Kidney (tissue), 14 donors: ENCODE measurements around the gene FYTTD1. TPM values are rescaled to one million over a fixed set of nuclear protein-coding genes. Genes with fewer than 3 reads are reported as not detected.

Source experiments
- DNase-seq, 5 donors: peaks; one replicate each; pipeline ENCODE4 v3.0.0-alpha.2; 2013 to 2020
- FAIRE-seq: peaks from 2 replicates; lab custom pipeline; 2012; peaks lifted over from hg19 to GRCh38; lab: Jason Lieb, UNC
- H3K27ac ChIP-seq, 2 donors: one replicate each; pipeline ENCODE4 v1.7.0; 2013; ENCODE audit warnings: low read depth in 2 of 2, low read length in 2 of 2, inconsistent platforms in 1 of 2
- H3K27me3 ChIP-seq: one replicate; pipeline ENCODE4 v1.7.1; 2013; ENCODE audit warnings: low read length, inconsistent platforms; ENCODE audit not compliant: control insufficient read depth, insufficient read depth
- H3K36me3 ChIP-seq, 3 donors: one replicate each; pipeline versions ENCODE4 v1.7.0 to v1.7.1; 2013; ENCODE audit warnings: low read length in 3 of 3, control low read depth in 1 of 3, inconsistent platforms in 1 of 3; ENCODE audit not compliant: insufficient read depth in 3 of 3, control insufficient read depth in 2 of 3
- H3K4me1 ChIP-seq, 3 donors: one replicate each; pipeline versions ENCODE4 v1.7.0 to v1.7.1; 2013; ENCODE audit warnings: low read length in 3 of 3, inconsistent platforms in 1 of 3, low read depth in 1 of 3; ENCODE audit not compliant: control insufficient read depth in 2 of 3, insufficient read depth in 2 of 3
- H3K4me3 ChIP-seq, 3 donors: one replicate each; pipeline versions ENCODE4 v1.7.0 to v1.8.1; 2013; ENCODE audit warnings: low read length in 3 of 3, control low read depth in 1 of 3, inconsistent platforms in 1 of 3
- H3K9ac ChIP-seq, 3 donors: one replicate each; pipeline versions ENCODE4 v1.7.0 to v1.7.1; 2013; ENCODE audit warnings: low read length in 3 of 3, control low read depth in 1 of 3, inconsistent platforms in 1 of 3
- H3K9me3 ChIP-seq, 3 donors: one replicate each; pipeline versions ENCODE4 v1.7.0 to v1.7.1; 2013; ENCODE audit warnings: low read length in 3 of 3, control low read depth in 1 of 3, inconsistent platforms in 1 of 3; ENCODE audit not compliant: control insufficient read depth in 2 of 3, insufficient read depth in 1 of 3
- intact Hi-C: fragments of 100-400 bp; cut with DNase I; formaldehyde crosslinking; loops from one replicate; pipeline ENCODE4 v1.11.1; 2022
- polyA plus RNA-seq: library from polyadenylated mRNA; stranded (reverse); fragments of 350-450 nt; fragmentation: Illumina TruSeq; extraction: RNeasy Lipid Tissue Mini Kit (QIAGEN cat#74804); gene quantifications from one replicate; pipeline ENCODE4 v1.2.3, GENCODE V29; 2014; ENCODE audit warnings: low read depth, low replicate concordance; ENCODE audit not compliant: insufficient read depth
- total RNA-seq: library from RNA; stranded (reverse); fragmentation: NEBNext Ultra II Directional; extraction: Animal tissue kit (Norgen Biotek cat#: 25700); gene quantifications from one replicate; pipeline ENCODE4 v1.2.1, GENCODE V29; 2021
- TF ChIP-seq, protein P1 (sequence below): IDR thresholded peaks from 3 replicates; pipeline ENCODE4 v1.5.1; 2012; ENCODE audit warnings: mild to moderate bottlenecking, moderate library complexity, borderline replicate concordance; ENCODE audit not compliant: insufficient read depth; ENCODE audit errors: extremely low read depth
- donor health status: control.
- donor health status: control.
- donor health status: control.
- donor health status: control.
- donor health status: control.
- donor health status: DM: yes; HTN: yes; CAD: no.
- donor health status: Normal renal cell carcinoma (clear cell type).

The FYTTD1 gene
- total and polyA plus RNA-seq, 2 donors from 2014 or later: 11.9 to 53.7 TPM

- H3K9me3 ChIP-seq: no peaks in the 10 kb centered on the region
- TF ChIP-seq, protein P1, sequence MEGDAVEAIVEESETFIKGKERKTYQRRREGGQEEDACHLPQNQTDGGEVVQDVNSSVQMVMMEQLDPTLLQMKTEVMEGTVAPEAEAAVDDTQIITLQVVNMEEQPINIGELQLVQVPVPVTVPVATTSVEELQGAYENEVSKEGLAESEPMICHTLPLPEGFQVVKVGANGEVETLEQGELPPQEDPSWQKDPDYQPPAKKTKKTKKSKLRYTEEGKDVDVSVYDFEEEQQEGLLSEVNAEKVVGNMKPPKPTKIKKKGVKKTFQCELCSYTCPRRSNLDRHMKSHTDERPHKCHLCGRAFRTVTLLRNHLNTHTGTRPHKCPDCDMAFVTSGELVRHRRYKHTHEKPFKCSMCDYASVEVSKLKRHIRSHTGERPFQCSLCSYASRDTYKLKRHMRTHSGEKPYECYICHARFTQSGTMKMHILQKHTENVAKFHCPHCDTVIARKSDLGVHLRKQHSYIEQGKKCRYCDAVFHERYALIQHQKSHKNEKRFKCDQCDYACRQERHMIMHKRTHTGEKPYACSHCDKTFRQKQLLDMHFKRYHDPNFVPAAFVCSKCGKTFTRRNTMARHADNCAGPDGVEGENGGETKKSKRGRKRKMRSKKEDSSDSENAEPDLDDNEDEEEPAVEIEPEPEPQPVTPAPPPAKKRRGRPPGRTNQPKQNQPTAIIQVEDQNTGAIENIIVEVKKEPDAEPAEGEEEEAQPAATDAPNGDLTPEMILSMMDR: no peak
- peaks cover 0 to 3% (median 0%) of the 10 kb centered on the region in 3 donors for H3K4me1 ChIP-seq
- H3K4me3 ChIP-seq: no peak overlapping the region
- H3K27ac ChIP-seq: no peak overlapping the region
- H3K36me3 ChIP-seq: peaks cover 0 to 2% (median 0%) of the 10 kb centered on the region in 3 donors
- DNase-seq: peak in 4 of 5 donors; percentile 14 to 35 (median 26)
- intact Hi-C loops: no loop called here
- FAIRE-seq: no peak
- no peak overlapping the region for H3K9ac ChIP-seq
- H3K27me3 ChIP-seq: no peaks in the 10 kb centered on the region
Observed at GRCh38 chr3:197820550-197821335, 71.1 kb downstream of the FYTTD1 start.

DNA sequence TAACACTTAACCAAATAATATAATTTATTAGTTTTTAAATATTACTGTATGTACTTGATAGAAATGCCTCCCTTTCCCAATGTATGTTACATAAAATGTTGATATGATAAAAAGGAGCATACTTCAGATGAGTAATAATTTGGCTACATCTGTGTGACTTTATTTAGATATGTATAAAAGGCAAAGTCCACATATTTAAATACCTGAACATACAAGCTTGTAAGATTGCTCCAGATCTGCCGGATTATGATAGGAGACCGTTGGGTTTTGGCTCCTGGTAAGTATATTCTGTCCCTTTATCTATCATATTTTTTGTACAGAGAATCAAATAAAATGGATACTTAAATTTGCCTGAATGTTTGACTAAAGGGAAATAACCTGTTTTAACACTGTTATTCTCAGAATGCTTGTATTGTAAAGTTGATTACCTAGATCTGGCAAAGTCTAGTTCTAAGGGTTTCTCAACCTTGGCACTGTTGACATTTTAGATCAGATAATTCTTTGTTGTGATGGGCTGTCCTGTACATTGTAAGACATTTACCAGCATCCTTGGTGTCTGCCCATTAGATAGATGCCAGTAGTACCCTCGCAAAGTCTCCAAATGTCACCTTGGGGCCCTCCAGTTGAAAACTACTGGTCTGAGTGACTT lies 79.8 kb downstream of the FYTTD1 start:
- intact Hi-C loops: no loop called here
- Histone ChIP-seq H3K9me3 (no peaks in the 10 kb centered on the region), H3K4me3 (no peak overlapping the region), H3K36me3 (peaks cover 7 to 38% (median 19%) of the 10 kb centered on the region in 3 donors), H3K4me1 (no peaks in the 10 kb centered on the region), H3K27me3 (no peaks in the 10 kb centered on the region), H3K9ac (no peak overlapping the region), H3K27ac (no peak overlapping the region)
- DNase-seq (no peak), FAIRE-seq (no peak)
- TF ChIP-seq, protein P1: no peak

GRCh38 chr3:197830308-197830966 lies 80.8 kb downstream of the FYTTD1 start:
- peaks cover 7 to 39% (median 19%) of the 10 kb centered on the region in 3 donors for H3K36me3 ChIP-seq
- intact Hi-C loops: no loop called here
- no peaks in the 10 kb centered on the region for H3K27me3 ChIP-seq
- H3K9ac ChIP-seq: no peak overlapping the region
- H3K9me3 ChIP-seq: no peaks in the 10 kb centered on the region
- DNase-seq: no peak
- no peak for FAIRE-seq
- H3K4me3 ChIP-seq: no peak overlapping the region
- no peaks in the 10 kb centered on the region for H3K4me1 ChIP-seq
- H3K27ac ChIP-seq: no peak overlapping the region
- TF ChIP-seq, protein P1: no peak
